MM.1S (cell line): ENCODE data around the gene EVPLL.
"Not testable (repeated sequence)": the region's sequence is repeated elsewhere in the genome, so short reads cannot be mapped to it uniquely, and the experiment has no call there.

Experiments used
- DNase-seq: peaks from one replicate; pipeline ENCODE4 v3.0.0-alpha.2; 2015
- H2AFZ ChIP-seq: fragments of 300-600 bp; sonication (generic); 2 replicates; pipeline ENCODE4 v1.6.0; 2016; ENCODE audit warnings: antibody characterized with exemption, low read length
- H3F3A ChIP-seq: fragments of 300-600 bp; sonication (generic); 2 replicates; pipeline ENCODE4 v1.6.1; 2016; ENCODE audit warnings: mild to moderate bottlenecking, antibody characterized with exemption, low read length, moderate library complexity, mixed read lengths; ENCODE audit not compliant: insufficient read depth
- H3K27ac ChIP-seq: fragments of 300-600 bp; sonication (generic); 2 replicates; pipeline ENCODE4 v1.5.1; 2016; ENCODE audit warnings: mild to moderate bottlenecking, low read length
- H3K27me3 ChIP-seq: fragments of 300-600 bp; sonication (generic); replicated peaks from 2 replicates; pipeline ENCODE4 v1.6.0; 2016; ENCODE audit warnings: low read length; ENCODE audit not compliant: insufficient read depth
- H3K36me3 ChIP-seq: fragments of 300-600 bp; sonication (generic); replicated peaks from 2 replicates; pipeline ENCODE4 v1.6.1; 2016; ENCODE audit warnings: mild to moderate bottlenecking, low read length, mixed read lengths; ENCODE audit not compliant: insufficient read depth
- H3K4me1 ChIP-seq: fragments of 300-600 bp; sonication (generic); 2 replicates; pipeline ENCODE4 v1.6.1; 2016; ENCODE audit warnings: low read length, mixed read lengths
- H3K4me2 ChIP-seq: fragments of 300-600 bp; sonication (generic); 2 replicates; pipeline ENCODE4 v1.6.0; 2016; ENCODE audit warnings: low read depth, low read length
- H3K4me3 ChIP-seq: fragments of 300-600 bp; sonication (generic); 2 replicates; pipeline ENCODE4 v1.5.1; 2016; ENCODE audit warnings: low read length, mixed read lengths
- H3K79me2 ChIP-seq: fragments of 300-600 bp; sonication (generic); 2 replicates; pipeline ENCODE4 v1.6.1; 2016; ENCODE audit warnings: mixed run types, low read length, mixed read lengths
- H3K9ac ChIP-seq: fragments of 300-600 bp; sonication (generic); 2 replicates; pipeline ENCODE4 v1.6.1; 2016; ENCODE audit warnings: low read length, mixed read lengths
- H3K9me2 ChIP-seq: fragments of 300-600 bp; sonication (generic); replicated peaks from 2 replicates; pipeline ENCODE4 v1.6.1; 2016; ENCODE audit warnings: mild to moderate bottlenecking, low read length, mixed read lengths; ENCODE audit not compliant: insufficient read depth
- H3K9me3 ChIP-seq: fragments of 300-600 bp; sonication (generic); replicated peaks from 2 replicates; pipeline ENCODE4 v1.6.1; 2016; ENCODE audit warnings: mild to moderate bottlenecking, low read length, mixed read lengths; ENCODE audit not compliant: insufficient read depth
- H4K20me1 ChIP-seq: fragments of 300-600 bp; sonication (generic); 2 replicates; pipeline ENCODE4 v1.6.1; 2016; ENCODE audit warnings: mild to moderate bottlenecking, low read length, moderate library complexity, mixed read lengths; ENCODE audit not compliant: insufficient read depth
- EZH2 ChIP-seq: fragments of 300-600 bp; sonication (generic); optimal IDR thresholded peaks from 2 replicates; pipeline ENCODE3; 2017; ENCODE audit warnings: low read depth, mild to moderate bottlenecking, antibody characterized with exemption, low read length, mixed read lengths
- EZH2phosphoT487 ChIP-seq: fragments of 300-600 bp; sonication (generic); IDR thresholded peaks from 2 replicates; pipeline ENCODE4 v1.6.1; 2018; ENCODE audit warnings: antibody characterized with exemption, low read length
- TF ChIP-seq, protein P1 (sequence below): fragments of 300-600 bp; sonication (generic); IDR thresholded peaks from 2 replicates; pipeline ENCODE4 v1.5.1; 2016; ENCODE audit warnings: antibody characterized with exemption, low read length, mixed read lengths

EVPLL gene

GRCh38 chr17:18332909-18333489, 44.6 kb upstream of the EVPLL start:
- no peak overlapping the region for H3K9ac ChIP-seq
- H4K20me1 ChIP-seq, result no peaks in the 10 kb centered on the region
- peaks cover under 1% of the 10 kb centered on the region; the same call in 1 of the 2 replicates for H3K36me3 ChIP-seq
- no peak overlapping the region for H3K4me2 ChIP-seq
- peaks cover 5% of the 10 kb centered on the region; the same call in 1 of the 2 replicates for H3F3A ChIP-seq
- H3K27me3 ChIP-seq, result no peaks in the 10 kb centered on the region
- H3K27ac ChIP-seq, result peak overlapping the region; percentile 65; the same call in 1 of the 2 replicates
- H3K4me3 ChIP-seq, result no peak overlapping the region
- no peak overlapping the region for H2AFZ ChIP-seq
- H3K9me3 ChIP-seq, result no peaks in the 10 kb centered on the region
- peak; percentile 37 for DNase-seq
- TF ChIP-seq EZH2 (no peak), EZH2phosphoT487 (no peak)
- TF ChIP-seq, protein P1, sequence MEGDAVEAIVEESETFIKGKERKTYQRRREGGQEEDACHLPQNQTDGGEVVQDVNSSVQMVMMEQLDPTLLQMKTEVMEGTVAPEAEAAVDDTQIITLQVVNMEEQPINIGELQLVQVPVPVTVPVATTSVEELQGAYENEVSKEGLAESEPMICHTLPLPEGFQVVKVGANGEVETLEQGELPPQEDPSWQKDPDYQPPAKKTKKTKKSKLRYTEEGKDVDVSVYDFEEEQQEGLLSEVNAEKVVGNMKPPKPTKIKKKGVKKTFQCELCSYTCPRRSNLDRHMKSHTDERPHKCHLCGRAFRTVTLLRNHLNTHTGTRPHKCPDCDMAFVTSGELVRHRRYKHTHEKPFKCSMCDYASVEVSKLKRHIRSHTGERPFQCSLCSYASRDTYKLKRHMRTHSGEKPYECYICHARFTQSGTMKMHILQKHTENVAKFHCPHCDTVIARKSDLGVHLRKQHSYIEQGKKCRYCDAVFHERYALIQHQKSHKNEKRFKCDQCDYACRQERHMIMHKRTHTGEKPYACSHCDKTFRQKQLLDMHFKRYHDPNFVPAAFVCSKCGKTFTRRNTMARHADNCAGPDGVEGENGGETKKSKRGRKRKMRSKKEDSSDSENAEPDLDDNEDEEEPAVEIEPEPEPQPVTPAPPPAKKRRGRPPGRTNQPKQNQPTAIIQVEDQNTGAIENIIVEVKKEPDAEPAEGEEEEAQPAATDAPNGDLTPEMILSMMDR, result no peak
- H3K79me2 ChIP-seq, result peaks cover 16% of the 10 kb centered on the region
- H3K4me1 ChIP-seq, result peaks cover 45% of the 10 kb centered on the region
- H3K9me2 ChIP-seq, result no peaks in the 10 kb centered on the region

GRCh38 chr17:18338158-18338557, 39.4 kb upstream of the EVPLL start:
- not testable (repeated sequence) for H3K9ac ChIP-seq, H4K20me1 ChIP-seq, H3K36me3 ChIP-seq, H3K27me3 ChIP-seq, H3K9me2 ChIP-seq, H2AFZ ChIP-seq, H3K4me1 ChIP-seq, H3K27ac ChIP-seq, DNase-seq, H3K9me3 ChIP-seq, H3K4me3 ChIP-seq, H3F3A ChIP-seq, H3K79me2 ChIP-seq, H3K4me2 ChIP-seq

- Histone ChIP-seq H3K27ac (no peak overlapping the region), H4K20me1 (no peaks in the 10 kb centered on the region), H3K36me3 (peaks cover 8% of the 10 kb centered on the region), H3K9me3 (no peaks in the 10 kb centered on the region), H3K4me3 (no peak overlapping the region), H3F3A (peaks cover 17% of the 10 kb centered on the region), H3K4me1 (peaks cover 10% of the 10 kb centered on the region), H2AFZ (no peak overlapping the region), H3K9me2 (no peaks in the 10 kb centered on the region), H3K4me2 (no peak overlapping the region), H3K27me3 (no peaks in the 10 kb centered on the region), H3K79me2 (peaks cover 5% of the 10 kb centered on the region; the same call in 1 of the 2 replicates), H3K9ac (no peak overlapping the region)
- TF ChIP-seq, protein P1, result no peak
- TF ChIP-seq EZH2 (no peak), EZH2phosphoT487 (no peak)
- no peak for DNase-seq
These were observed 37.6 kb upstream of the EVPLL start for GRCh38 chr17:18339933-18340332.

DNA sequence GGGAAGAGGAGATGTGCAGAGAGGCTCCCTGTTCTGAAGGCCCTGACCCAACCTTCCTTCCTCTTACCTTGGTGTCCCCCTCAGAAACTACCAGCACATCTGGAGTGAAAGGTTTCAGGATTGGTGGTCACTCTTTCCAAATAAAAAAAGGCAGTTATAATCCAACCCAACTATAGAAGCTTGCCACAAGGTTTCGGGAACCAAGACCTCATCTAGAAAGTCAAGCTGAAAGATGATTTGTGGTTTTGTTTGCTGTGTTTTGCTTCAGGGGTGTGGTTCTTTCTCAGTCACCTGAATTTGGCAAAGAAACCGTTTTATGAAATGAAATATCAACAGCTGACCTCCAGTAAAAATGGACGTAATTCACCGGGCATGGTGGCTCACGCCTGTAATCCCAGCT, 33.6 kb upstream of the EVPLL start:
- Histone ChIP-seq H3K4me1 (peaks cover 12% of the 10 kb centered on the region), H3K79me2 (peaks cover 5% of the 10 kb centered on the region; the same call in 1 of the 2 replicates), H4K20me1 (no peaks in the 10 kb centered on the region), H3K9me2 (no peaks in the 10 kb centered on the region), H3K36me3 (peaks cover 8% of the 10 kb centered on the region), H3K4me2 (peak overlapping the region; percentile 59), H3K9ac (no peak overlapping the region; the same call in 1 of the 2 replicates), H3K27ac (peak overlapping the region; percentile 63; the same call in 1 of the 2 replicates), H3K4me3 (no peak overlapping the region), H3K9me3 (no peaks in the 10 kb centered on the region), H2AFZ (no peak overlapping the region), H3F3A (peaks cover 17% of the 10 kb centered on the region), H3K27me3 (no peaks in the 10 kb centered on the region)
- no peak for TF ChIP-seq EZH2phosphoT487
- TF ChIP-seq EZH2, result no peak
- TF ChIP-seq, protein P1, result no peak
- DNase-seq, result peak; percentile 84
